ENCODE results near the gene NTF4.

Gene NTF4

GRCh38 chr19:49011194-49011593, 53.4 kb downstream of the NTF4 start:
- Histone ChIP-seq H3K36me3 (peaks cover 78% of the 10 kb centered on the region), H3K27ac (no peak overlapping the region), H3K27me3 (ENCODE audit: insufficient read depth, low read depth, severe bottlenecking) (no peaks in the 10 kb centered on the region), H3K9me3 (ENCODE audit: severe bottlenecking) (no peaks in the 10 kb centered on the region), H3K4me3 (ENCODE audit: low read depth, low read length) (no peak overlapping the region)
- no peak for DNase-seq
- no peak for TF ChIP-seq CTCF (IDR thresholded peaks at IDR 0.05; ENCODE audit: low read depth, low read length)

Measured in WERI-Rb-1 (cell line).